Esophagus muscularis mucosa (tissue), 4 donors: ENCODE results near the gene FOXD4. TPM values are rescaled to one million over a fixed set of nuclear protein-coding genes. Genes with fewer than 3 reads are reported as not detected.
A peak's percentile ranks its signal among the peaks of the same experiment; 100 is the strongest.
"Not testable (repeated sequence)": the region's sequence is repeated elsewhere in the genome, so short reads cannot be mapped to it uniquely, and the experiment has no call there.

ENCODE experiments used
- DNase-seq: peaks from one replicate; pipeline ENCODE4 v3.0.0-alpha.2; 2017; ENCODE audit errors: extremely low spot score
- H3K27ac ChIP-seq, 4 donors: fragments of 200-600 bp; sonication (generic); replicated peaks in 1 of 4; 1 replicate in 3 of 4; 2 replicates in 1 of 4; pipeline ENCODE4 v1.5.1; 2016 to 2019; ENCODE audit warnings: mild to moderate bottlenecking in 1 of 4
- H3K27me3 ChIP-seq, 4 donors: fragments of 200-600 bp; sonication (generic); one replicate each; pipeline versions ENCODE4 v1.5.1 to v1.6.0; 2016 to 2019
- H3K36me3 ChIP-seq, 4 donors: fragments of 200-600 bp; sonication (generic); one replicate each; pipeline ENCODE4 v1.5.1; 2016 to 2019
- H3K4me1 ChIP-seq, 4 donors: fragments of 200-600 bp; sonication (generic); one replicate each; pipeline ENCODE4 v1.5.1; 2016 to 2019
- H3K4me3 ChIP-seq, 4 donors: fragments of 200-600 bp; sonication (generic); 1 replicate in 2 of 4; 2 replicates in 2 of 4; pipeline ENCODE4 v1.5.1; 2016 to 2019; ENCODE audit warnings: mild to moderate bottlenecking in 4 of 4, moderate library complexity in 1 of 4
- H3K9me3 ChIP-seq, 4 donors: fragments of 200-600 bp; sonication (generic); 1 replicate in 3 of 4; 2 replicates in 1 of 4; pipeline ENCODE4 v1.5.1; 2016 to 2019
- WGBS: methylation state at CpG from one replicate; pipeline ENCODE4 v1.1.5; 2018; 5-methylcytosine and 5-hydroxymethylcytosine counted together
- intact Hi-C: fragments of 100-400 bp; cut with DNase I; formaldehyde crosslinking; loops from one replicate; pipeline ENCODE4 v1.15.1; 2023
- total RNA-seq, 4 donors: library from RNA; depleted of rRNA; stranded (reverse); fragments of >200 nt; gene quantifications; one replicate each; pipeline versions ENCODE4 v1.1.0 to v1.2.1, GENCODE V29; 2016

The FOXD4 gene
- total RNA-seq = under 1 TPM; 0.32 to 0.42 (median 0.37) TPM

DNA sequence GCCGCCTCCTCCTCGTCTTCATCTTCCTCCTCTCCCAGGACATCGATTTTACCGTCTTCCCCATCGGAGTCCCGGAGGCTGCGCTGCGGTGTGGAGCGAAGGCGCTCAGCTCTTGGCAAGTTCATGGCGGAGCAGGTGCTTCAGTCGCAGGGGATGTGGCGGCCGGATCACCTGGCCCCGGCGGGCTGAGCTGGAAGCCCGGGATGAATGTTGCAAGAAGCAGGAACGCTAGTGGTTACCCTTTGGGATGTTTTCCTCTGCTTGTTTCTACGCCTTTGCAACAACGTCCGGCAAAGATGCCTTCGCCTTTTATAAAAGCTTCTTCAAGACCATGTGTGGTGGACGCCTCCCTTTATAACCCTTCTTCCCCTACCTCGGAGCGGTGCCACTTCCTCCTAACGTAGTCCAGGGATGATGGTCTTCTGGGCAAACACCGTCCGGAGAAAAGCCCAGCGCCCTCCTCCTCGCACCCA is at the start of gene FOXD4:
Gene FOXD4 (minus strand): TSS at position 423 of the 473 bp plus-strand sequence. CDS start 298 bp downstream, at position 125.
- DNase-seq, intact Hi-C loops, H3K9me3 ChIP-seq, H3K27ac ChIP-seq, H3K4me3 ChIP-seq, H3K36me3 ChIP-seq: not testable (repeated sequence)
- Histone ChIP-seq H3K4me1 (peaks cover 8 to 35% (median 27%) of the 10 kb centered on the region in 4 donors), H3K27me3 (peaks cover 5 to 49% (median 32%) of the 10 kb centered on the region in 4 donors)
- WGBS = 30% methylated on average over 4 of the region's 30 CpGs

DNA sequence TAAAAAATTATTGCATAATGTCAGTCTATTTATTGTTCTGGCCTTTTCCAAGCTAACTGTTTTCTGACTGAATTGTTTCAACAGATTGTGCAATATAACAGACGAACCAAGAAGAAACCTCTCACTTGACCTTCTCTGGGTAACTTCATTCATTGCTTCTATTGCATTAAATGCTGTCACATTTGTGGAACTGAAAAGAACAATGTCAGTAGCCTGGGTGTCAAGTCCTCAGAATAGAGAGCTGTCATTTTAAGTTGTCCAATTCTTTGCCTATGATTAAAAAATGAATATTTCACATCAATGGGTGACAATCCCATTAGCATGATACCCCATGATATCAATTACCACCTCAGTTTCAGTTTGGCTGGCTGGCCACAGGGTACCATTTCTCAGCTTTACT is 41.7 kb upstream of the FOXD4 start:
- H3K4me3 ChIP-seq, intact Hi-C loops, H3K36me3 ChIP-seq, H3K27ac ChIP-seq, H3K4me1 ChIP-seq, H3K9me3 ChIP-seq, DNase-seq, H3K27me3 ChIP-seq: not testable (repeated sequence)
- whole genome bisulfite sequencing = 25% methylated on average over 1 of the region's 1 CpG

DNA sequence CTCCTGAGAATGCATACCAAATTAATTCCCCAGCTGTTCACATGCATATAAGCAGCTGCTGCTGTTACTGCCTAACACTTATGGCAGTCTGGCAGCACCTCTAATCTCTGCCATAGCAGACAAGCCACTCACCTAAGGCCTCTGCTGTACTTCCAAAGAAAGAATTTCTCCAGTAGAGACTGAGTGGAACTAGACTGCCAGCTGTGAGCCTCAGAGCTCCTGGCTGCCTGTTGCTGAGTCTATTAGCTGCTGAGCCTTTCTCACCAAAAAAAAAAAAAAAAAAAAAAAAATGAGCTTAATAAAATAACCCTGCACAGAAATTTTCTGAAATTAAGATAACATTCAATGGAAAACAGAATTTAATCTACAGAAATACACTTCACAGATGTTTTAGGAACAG is 33.0 kb upstream of the FOXD4 start:
- H3K4me1 ChIP-seq, DNase-seq, intact Hi-C loops, H3K9me3 ChIP-seq, H3K27ac ChIP-seq, H3K36me3 ChIP-seq, H3K4me3 ChIP-seq, H3K27me3 ChIP-seq: not testable (repeated sequence)

DNA sequence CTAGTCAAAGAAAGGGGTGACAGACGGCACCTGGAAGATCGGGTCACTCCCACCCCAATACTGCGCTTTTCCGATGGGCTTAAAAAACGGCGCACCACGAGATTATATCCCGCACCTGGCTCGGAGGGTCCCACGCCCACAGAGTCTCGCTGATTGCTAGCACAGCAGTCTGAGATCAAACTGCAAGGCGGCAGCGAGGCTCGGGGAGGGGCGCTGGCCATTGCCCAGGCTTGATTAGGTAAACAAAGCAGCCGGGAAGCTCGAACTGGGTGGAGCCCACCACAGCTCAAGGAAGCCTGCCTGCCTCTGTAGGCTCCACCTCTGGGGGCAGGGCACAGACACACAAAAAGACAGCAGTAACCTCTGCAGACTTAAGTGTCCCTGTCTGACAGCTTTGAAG is 21.7 kb upstream of the FOXD4 start:
- H3K27me3 ChIP-seq, H3K9me3 ChIP-seq, intact Hi-C loops, H3K4me3 ChIP-seq, H3K4me1 ChIP-seq, H3K27ac ChIP-seq, H3K36me3 ChIP-seq, DNase-seq: not testable (repeated sequence)
- WGBS = no CpG with 5 or more reads among the region's 17 CpGs

DNA sequence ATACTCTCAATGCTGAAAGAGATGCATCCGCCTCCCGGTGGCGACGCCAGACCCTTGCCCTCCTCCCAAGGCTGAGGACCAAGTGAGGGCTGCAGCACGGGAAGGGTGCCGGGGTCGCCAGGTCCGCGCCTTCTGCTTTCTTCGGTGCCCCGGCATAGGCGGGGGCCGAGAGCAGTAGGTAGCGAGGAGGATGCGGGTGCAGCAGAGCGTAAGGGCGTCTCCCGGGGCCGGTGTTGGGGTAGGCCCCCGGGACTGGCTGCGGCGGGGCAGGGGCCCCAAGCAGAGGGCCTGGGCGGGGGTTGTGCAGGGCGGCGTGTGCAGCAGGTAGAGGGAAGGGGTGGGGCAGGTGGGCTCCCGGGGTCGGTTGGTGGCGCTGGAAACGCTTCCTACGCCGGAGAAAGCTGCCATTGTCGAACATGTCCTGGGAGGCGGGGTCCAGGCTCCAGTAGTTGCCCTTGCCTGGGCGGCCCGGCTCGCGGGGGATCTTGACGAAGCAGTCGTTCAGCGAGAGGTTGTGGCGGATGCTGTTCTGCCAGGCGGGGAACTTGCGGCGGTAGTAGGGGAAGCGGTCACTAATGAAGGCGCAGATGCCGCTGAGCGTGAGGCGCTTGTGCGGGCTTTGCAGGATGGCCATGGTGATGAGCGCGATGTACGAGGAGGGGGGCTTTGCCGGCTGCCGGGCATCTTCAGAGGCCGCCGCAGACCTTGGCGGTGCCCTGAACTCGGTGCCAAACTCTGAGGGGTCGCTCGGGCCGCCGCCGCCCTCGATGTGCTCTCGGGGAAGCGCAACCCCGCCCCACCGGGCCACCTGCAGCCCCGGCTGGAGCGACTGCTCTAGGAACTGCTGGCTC is 848 bp downstream of the FOXD4 start:
- H3K9me3 ChIP-seq, H3K36me3 ChIP-seq, DNase-seq, H3K27ac ChIP-seq, H3K4me3 ChIP-seq, intact Hi-C loops: not testable (repeated sequence)
- Histone ChIP-seq H3K4me1 (peaks cover 8 to 35% (median 29%) of the 10 kb centered on the region in 4 donors), H3K27me3 (peaks cover 5 to 55% (median 36%) of the 10 kb centered on the region in 4 donors)
- 21% methylated on average over 16 of the region's 71 CpGs for WGBS

DNA sequence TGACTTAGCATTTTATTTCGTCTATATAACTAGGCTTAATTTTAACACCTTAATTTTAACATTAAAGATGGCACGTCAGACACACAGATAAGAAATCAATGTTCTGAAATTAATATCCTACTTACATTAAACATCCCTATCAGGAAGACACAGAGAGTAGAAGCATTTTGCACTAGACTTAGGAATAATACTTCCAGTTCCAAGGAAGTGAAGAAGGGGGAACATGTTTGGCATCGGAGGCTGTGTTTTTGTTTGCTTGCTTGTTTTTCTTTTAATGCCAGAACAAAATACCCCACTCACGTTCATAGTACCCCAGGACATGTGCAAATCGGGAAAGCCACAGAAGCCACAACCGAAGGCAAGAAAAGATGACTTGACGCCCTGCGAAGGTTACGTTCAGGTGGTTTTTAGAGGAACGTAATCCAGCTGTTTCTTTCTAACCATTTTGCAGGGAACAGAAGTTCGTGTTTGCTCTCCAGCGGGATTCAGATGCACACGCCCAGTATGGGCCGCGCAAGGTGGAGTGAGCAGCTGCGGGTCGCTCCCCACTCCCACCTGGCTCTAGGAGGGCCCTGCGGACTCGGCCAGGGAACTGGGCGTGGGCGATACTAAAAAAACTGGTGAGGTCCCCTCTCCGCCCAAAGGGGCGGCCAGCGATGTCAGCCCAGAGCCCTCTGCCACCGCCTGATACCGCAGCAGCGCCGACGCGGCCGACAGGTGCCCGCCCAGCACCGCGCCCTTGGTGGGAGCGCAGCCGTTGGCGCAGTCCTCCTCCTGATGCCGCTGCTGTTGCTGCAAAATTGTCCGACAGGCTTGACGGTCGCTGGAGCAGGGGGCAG is 1.8 kb downstream of the FOXD4 start:
- 12% methylated on average over 25 of the region's 41 CpGs for WGBS
- H3K36me3 ChIP-seq, H3K9me3 ChIP-seq, intact Hi-C loops, DNase-seq, H3K27ac ChIP-seq, H3K4me3 ChIP-seq: not testable (repeated sequence)
- Histone ChIP-seq H3K27me3 (peaks cover 5 to 61% (median 36%) of the 10 kb centered on the region in 4 donors), H3K4me1 (peaks cover 8 to 35% (median 29%) of the 10 kb centered on the region in 4 donors)

DNA sequence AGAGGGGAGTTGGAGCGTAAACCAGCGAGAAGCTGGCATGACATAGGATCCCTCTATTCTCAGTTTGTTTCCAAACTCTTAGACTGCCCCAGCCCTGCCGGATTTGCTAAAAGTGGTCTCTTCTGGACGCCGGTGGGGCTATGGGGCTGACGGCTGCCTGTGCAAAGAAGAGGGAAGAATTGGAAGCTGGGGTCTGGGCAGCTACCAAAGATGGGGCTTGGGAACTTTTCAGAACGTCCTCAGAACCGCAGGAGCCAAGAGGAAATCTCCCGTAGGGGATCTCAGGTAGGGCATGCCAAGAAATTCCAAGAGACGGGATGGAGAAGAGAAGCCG is 3.1 kb downstream of the FOXD4 start:
- intact Hi-C loops, DNase-seq, H3K27ac ChIP-seq, H3K36me3 ChIP-seq, H3K9me3 ChIP-seq: not testable (repeated sequence)
- WGBS = 15% methylated on average over 9 of the region's 11 CpGs
- peaks cover 8 to 35% (median 29%) of the 10 kb centered on the region in 4 donors for H3K4me1 ChIP-seq
- H3K27me3 ChIP-seq = peaks cover 5 to 63% (median 36%) of the 10 kb centered on the region in 4 donors
- peak overlapping the region; percentile 47 to 51 (median 49) for H3K4me3 ChIP-seq

DNA sequence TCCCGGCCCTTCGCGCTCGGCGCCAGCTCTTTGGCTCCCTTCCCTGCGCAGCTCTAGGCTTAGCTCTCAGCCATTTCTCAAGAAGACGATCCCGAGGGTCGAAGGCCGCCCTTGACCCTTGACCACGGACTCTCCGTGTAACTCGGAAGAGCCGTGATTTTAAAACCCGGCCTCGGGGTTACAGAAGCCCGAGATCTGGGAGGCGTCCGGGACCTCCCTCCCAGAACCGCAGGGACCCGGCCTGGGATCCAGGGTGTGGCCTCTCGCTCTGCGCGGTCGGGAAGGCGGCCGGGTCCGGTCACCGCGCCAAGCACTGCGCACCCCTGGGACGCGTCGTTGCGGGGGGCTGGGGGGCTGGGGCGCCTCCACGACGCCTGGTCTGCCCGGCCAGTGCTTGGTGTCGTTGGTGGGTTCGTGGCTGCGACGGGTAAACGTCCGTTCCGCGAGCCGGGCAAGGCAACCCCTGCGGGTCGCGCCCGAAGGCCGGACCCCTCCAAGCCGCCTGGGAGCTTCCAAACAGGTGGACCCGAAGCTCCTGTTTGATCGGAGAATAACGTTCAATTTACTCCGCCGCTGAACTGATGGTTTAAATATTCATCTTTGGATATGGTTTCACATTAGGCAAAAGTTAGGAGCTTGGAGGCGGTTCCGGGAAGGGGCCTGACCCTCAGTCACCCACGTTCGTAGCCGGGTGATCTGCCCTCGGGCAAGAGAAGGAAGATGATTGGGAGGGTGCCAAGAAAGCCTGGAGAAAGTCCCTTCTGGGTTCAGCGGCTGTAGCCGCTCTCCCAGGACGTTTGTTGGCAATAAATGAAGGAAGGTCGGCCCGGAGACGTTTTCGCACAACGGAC is 3.7 kb downstream of the FOXD4 start:
- DNase-seq, H3K36me3 ChIP-seq, intact Hi-C loops, H3K9me3 ChIP-seq, H3K27ac ChIP-seq: not testable (repeated sequence)
- Histone ChIP-seq H3K4me1 (peaks cover 8 to 35% (median 29%) of the 10 kb centered on the region in 4 donors), H3K27me3 (peaks cover 5 to 69% (median 36%) of the 10 kb centered on the region in 4 donors), H3K4me3 (peak overlapping the region; percentile 47 to 51 (median 49))
- WGBS = 1% methylated on average over 15 of the region's 73 CpGs

DNA sequence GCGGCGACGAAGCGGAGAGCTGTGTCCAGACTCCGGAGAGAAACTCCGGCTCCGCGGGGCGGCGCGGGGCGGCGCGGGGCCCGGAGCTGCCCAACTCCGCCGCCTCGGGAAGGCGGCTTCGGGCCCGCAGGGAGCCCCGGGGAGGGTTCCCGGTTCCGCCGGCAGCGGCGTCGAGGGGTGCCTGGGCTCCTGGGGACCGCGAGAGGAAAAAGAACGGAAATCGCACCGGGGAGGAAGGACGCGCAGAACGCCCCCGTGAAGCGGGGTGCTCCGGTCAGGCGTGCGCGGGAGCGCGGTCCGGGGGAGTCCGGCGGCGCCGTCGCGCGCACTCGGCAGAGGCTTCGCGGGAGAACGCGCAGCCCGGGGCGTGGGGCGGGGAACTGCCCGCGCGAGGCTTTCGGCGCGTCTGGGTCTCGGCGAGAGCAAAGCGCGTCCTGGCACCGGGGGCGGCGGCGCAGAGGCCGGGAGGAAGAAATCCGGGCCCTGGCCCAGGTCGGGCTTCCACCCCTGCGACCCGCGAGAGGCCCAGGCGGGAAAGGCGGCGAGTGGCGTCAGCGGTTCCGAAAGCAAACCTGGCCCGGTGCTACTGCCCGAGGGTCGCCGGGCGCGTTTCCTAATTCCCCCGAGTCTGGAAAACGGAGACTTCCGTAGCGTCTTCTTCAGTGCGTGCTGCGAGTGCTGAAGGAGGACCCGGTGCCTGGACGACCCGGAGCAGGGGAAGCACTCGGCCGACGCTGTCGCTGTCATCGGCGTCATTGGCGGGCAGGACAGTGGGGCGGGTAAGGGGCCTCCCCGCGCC is 4.5 kb downstream of the FOXD4 start:
- H3K9me3 ChIP-seq, H3K36me3 ChIP-seq, DNase-seq, H3K27ac ChIP-seq, intact Hi-C loops: not testable (repeated sequence)
- Histone ChIP-seq H3K4me1 (peaks cover 8 to 35% (median 29%) of the 10 kb centered on the region in 4 donors), H3K4me3 (peak overlapping the region; percentile 47 to 51 (median 49)), H3K27me3 (peaks cover 5 to 77% (median 36%) of the 10 kb centered on the region in 4 donors)
- under 1% methylated on average over 31 of the region's 111 CpGs for WGBS

DNA sequence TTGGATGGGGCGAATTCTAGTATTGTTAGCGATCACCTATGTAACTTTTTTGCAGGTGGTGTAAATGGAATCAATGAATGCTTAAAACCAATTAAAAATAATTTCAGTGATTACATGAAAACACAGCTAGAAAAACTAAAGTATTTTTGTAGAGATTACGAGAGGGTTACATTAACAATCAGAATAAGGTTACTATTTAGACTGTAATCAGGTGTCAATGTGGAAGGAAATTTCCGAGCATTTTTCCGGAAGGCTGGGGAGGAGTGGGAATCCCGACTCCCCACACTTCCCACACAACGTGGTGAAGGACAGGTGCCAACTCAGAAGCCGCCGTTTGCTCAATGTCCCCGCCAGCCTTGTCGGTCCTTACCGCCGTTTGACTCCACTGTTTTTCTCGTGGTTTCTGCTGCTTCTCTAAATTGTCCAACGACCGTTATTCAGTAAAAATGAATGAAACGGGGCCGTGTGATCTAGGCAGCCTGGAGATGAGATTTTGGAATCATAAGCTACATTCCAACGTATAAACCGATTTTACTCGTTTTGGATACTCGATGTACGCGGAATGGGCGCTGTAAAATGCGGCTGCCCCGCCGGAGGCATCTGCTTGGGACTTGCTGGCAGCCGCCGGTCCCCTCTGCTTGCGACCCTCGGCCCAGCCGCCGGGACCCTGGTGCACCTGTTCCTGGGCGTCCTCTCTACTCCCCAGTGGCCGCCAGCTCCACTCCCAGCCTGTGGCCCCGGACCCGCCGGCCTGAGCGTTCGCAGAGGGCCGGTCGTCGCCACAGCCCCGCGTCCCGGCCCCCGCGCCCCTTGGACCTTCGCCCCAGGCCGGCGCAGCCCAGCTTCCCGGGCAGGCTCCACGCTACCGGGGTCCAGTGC is 5.4 kb downstream of the FOXD4 start:
- peaks cover 5 to 82% (median 36%) of the 10 kb centered on the region in 4 donors for H3K27me3 ChIP-seq
- peaks cover 8 to 34% (median 28%) of the 10 kb centered on the region in 4 donors for H3K4me1 ChIP-seq
- H3K27ac ChIP-seq, DNase-seq, intact Hi-C loops, H3K9me3 ChIP-seq, H3K36me3 ChIP-seq: not testable (repeated sequence)
- 13% methylated on average over 24 of the region's 55 CpGs for WGBS
- peak overlapping the region in 3 of 4 donors; percentile 47 to 50 (median 48) for H3K4me3 ChIP-seq
